ENCODE measurements around the gene ZNF276.
"Not testable (repeated sequence)": the region's sequence is repeated elsewhere in the genome, so short reads cannot be mapped to it uniquely, and the experiment has no call there.

ZNF276 gene

DNA sequence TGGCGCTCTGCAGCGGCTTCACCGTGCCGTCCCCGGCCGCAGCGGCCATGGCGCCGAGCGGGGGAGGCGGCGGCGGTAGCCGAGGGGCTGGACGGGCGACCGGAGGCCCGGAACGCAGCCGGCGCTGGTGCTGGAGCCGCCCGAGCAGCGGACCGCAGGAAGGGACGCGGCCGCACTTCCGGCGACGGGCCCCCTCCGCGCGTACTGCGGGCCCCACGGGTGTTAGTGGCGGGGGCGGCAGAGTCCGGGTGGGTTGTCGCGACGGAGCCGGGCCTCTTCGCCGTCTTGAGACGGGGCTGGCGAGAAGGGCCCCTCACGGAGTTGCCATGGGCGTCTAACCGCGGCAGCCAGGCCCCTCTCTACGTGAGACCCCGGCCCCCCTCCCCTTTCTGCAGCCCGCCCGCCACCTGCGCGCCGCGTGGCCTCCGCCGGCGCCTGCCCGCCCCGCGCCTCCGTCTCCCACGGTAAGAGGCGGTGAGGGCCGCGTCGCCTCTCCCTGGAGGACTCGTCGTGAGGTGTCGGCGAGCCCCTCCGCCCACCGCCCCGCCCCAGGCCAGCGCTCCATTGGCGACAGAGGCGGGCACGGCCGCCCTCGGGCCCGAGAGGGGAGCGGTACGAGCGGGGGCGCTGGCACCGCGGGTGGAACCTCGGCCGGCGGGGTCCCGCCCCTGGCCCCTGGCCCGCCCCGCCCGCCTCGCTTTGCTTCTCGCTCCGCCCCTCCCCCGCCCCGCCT lies at the start of gene ZNF276, which contains the start of gene VPS9D1:
Gene ZNF276 (plus strand): TSS at position 725 of the 733 bp plus-strand sequence. CDS start 104 bp downstream, outside the sequence.
Gene VPS9D1 (minus strand): TSS at position 86 of the 733 bp plus-strand sequence. CDS start 37 bp downstream, at position 49.
- DNase-seq, result peak; percentile 55

DNA sequence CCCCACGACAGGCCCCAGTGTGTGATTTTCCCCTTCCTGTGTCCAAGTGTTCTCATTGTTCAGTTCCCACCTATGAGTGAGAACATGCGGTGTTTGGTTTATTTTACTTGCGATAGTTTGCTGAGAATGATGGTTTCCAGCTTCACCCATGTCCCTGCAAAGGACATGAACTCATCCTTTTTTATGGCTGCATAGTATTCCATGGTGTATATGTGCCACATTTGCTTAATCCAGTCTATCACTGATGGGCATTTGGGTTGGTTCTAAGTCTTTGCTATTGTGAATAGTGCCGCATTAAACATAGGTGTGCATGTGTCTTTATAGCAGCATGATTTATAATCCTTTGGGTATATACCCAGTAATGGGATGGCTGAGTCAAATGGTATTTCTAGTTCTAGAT lies 49.8 kb upstream of the ZNF276 start:
- DNase-seq, result not testable (repeated sequence)

- no peak for DNase-seq
Observed at GRCh38 chr16:89672177-89672941, 49.0 kb upstream of the ZNF276 start.

GRCh38 chr16:89678258-89678657 lies 43.1 kb upstream of the ZNF276 start:
- no peak for DNase-seq

DNA sequence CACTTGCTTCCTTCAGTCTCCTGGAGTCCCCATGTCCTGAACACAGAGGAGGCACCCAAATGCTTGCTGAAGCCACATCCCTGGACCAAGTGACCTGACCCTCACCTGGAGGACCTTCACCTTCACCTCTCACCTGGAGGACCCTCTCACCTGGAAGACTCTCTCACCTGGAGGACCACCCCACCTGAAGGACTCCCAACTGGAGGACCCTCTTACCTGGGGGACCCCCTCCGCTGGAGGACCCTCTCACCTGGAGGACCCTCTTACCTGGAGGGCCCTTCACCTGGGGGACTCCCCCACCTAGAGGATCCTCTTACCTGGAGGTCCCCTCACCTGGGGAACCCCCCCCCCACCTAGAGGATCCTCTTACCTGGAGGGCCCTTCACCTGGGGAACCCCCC lies 35.4 kb upstream of the ZNF276 start:
- DNase-seq, result no peak

GRCh38 chr16:89686520-89687091 lies 34.7 kb upstream of the ZNF276 start, which contains the start of gene CDK10:
Gene CDK10, plus strand, starts transcription at chr16:89686689. Its CDS starts 22 bp downstream, at chr16:89686711.
- peak; percentile 73 for DNase-seq

DNA sequence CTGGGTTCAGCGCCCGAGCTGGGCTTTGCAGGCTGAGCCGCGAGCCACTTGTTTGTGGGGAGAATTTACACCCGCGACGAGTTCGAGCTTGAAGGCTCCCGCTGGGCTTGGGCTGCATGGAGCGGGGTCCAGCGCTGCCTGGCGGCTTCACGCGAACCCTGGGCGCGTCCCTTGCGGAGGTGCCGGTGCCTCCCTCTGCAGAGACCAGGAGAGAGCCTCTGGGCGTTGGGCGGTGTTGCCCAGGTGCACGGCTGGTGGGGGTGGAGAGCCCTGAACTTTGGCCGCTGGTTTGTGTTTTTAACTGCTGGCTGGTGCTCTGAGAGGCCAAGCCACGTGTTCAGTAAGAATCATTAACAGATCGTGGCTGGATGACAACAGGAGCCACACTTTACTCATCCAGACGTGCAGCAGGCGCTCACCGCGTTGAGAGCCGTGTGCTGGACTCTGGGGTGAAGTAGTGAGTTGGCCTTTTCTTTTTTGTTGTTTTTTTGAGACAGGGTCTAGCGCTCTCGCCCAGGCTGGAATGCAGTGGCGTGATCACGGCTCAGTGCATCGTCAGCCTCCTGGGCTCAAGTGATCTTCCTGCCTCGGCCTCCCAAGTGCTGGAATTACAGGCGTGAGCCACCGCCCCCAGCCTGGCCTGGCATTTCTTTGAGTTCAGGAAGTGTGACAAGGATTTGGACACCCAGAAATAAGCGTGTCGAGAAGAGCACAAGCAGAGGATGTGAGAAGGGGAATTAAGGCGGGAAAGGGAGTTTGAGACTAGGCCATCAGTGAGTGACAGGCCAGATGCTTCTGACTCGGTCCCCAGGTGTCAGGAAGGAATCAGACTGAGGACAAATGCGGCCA lies 34.0 kb upstream of the ZNF276 start:
- no peak for DNase-seq

DNA sequence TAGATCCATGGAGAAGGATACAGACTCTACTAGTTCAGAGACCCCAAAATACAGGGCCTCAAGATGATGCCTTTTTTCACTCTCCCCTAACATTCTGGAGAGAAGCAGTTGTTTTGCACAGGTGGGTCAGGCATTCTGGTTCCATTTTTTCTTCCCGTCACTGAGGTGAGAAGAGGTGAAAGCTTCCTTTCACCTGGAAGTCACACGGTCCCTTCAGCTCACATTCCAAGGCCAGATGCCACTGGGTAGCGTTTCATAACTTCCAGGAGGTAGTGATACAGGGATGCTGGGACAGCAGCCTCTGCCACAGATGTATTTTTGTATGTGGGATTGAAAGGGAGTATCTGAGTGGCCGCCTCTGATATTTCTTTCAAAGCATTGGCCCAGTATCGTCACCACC lies 32.9 kb upstream of the ZNF276 start:
- DNase-seq, result no peak

DNA sequence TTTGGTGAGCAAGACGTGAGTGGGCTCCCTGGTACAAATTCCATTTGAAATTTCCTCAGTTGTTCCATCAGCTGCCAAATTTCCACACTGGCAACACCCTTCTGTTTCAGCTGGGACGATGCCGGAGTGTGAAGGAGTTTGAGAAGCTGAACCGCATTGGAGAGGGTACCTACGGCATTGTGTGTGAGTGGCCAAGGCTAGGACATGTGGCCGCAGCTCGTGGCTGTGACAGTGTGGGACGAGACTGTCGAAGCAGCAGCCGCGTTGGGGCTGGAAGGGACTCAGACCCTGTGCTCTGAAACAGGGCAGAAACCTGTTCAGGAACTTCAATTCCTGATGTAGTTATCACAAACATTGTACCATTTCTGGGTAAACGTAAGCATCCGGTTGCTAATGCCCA lies 32.2 kb upstream of the ZNF276 start:
- DNase-seq, result no peak

- DNase-seq, result not testable (repeated sequence)
Observed at GRCh38 chr16:89689621-89690020, 31.7 kb upstream of the ZNF276 start.

- DNase-seq, result no peak
Observed at GRCh38 chr16:89690392-89690901, 30.9 kb upstream of the ZNF276 start.

DNA sequence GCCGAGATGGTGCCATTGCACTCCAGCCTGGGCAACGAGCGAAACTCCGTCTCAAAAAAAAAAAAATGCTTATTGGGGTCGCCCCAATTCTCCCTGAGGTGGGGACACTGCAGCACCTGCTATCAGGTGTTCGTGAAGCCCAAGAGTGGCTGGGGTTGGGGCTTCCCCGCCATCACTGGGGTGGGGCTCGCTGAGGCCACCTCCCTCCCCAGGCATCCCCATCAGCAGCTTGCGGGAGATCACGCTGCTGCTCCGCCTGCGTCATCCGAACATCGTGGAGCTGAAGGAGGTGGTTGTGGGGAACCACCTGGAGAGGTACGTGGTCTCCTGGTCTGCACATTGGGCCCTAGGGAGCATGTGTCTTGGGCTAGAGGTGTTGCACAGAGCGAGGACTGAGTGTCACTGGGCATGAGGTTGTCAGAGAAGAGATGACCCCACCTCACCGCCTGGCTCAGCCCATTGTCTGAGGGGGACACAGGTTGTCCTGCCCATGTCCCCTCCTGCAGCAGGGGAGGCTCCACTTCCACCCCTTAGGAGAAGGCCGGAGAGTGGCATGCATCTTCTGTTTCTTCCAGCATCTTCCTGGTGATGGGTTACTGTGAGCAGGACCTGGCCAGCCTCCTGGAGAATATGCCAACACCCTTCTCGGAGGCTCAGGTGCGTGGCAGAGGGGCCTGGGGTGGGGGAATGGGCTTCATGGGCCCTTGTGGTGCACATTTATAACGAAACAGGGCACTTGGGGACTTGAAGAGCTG lies 29.9 kb upstream of the ZNF276 start:
- DNase-seq, result no peak

- DNase-seq, result no peak
Observed at GRCh38 chr16:89691986-89692569, 29.3 kb upstream of the ZNF276 start.

- DNase-seq, result no peak
Observed at GRCh38 chr16:89693289-89693731, 28.0 kb upstream of the ZNF276 start.

GRCh38 chr16:89693931-89694783 lies 27.2 kb upstream of the ZNF276 start:
- DNase-seq, result no peak

DNA sequence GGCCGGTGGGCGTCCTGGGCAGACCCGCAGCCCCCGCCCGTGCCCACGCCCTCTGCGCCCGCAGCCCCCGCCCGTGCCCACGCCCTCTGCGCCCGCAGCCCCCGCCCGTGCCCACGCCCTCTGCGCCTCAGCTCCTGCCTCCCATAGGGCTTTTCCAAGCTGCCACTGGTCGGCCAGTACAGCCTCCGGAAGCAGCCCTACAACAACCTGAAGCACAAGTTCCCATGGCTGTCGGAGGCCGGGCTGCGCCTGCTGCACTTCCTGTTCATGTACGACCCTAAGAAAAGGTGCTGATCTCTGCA lies 26.6 kb upstream of the ZNF276 start:
- DNase-seq, result not testable (repeated sequence)

- DNase-seq, result no peak
Observed at GRCh38 chr16:89695086-89695874, 26.1 kb upstream of the ZNF276 start.

GRCh38 chr16:89695875-89696669 lies 25.3 kb upstream of the ZNF276 start:
- no peak for DNase-seq

DNA sequence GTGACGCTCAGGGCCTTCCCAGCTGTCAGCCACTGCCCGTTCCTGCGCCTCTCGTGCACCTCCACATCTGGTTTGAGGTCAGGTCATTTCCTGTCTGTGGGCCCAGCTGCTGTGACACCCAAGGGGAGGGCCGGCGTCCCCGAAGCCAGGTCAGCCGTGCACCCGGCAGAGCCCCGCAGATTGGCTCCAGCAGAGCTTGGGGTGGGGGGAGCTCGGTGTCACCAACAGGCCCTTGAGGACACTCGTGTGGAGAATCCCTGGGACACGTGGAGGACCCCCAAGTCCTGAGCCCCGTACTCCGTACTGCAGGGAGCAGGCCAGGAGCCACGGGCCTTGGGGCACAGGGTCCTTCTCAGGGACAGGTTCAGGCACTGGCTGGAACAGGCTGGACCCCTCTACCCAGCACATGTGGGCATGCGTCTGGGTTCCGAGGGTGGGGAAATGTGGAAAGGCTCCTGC lies 24.6 kb upstream of the ZNF276 start:
- DNase-seq, result no peak
